NT2/D1 (cell line): ENCODE results near the gene PRKX.

ENCODE experiments used
- SUZ12 ChIP-seq: IDR thresholded peaks from 2 replicates; pipeline ENCODE4 v1.6.1; 2011; ENCODE audit not compliant: insufficient read length, insufficient read depth; ENCODE audit errors: extremely low read depth
- YY1 ChIP-seq: IDR thresholded peaks from 2 replicates; pipeline ENCODE4 v1.6.1; 2011; ENCODE audit not compliant: insufficient read length, insufficient read depth
- ZNF274 ChIP-seq: IDR thresholded peaks from 2 replicates; pipeline ENCODE4 v1.6.1; 2011; ENCODE audit warnings: mild to moderate bottlenecking, low read depth, low read length

GRCh38 chrX:3627594-3627993, 85.9 kb downstream of the PRKX start:
- no peak for TF ChIP-seq SUZ12
- no peak for TF ChIP-seq ZNF274
- no peak for TF ChIP-seq YY1
